Osteoblast (primary cell): ENCODE results near the gene MED10. TPM values are rescaled to one million over a fixed set of nuclear protein-coding genes. Genes with fewer than 3 reads are reported as not detected.
A peak's percentile ranks its signal among the peaks of the same experiment; 100 is the strongest.
"Not testable (repeated sequence)": the region's sequence is repeated elsewhere in the genome, so short reads cannot be mapped to it uniquely, and the experiment has no call there.

Experiments used
- DNase-seq: peaks from one replicate; pipeline ENCODE4 v3.0.0; 2011; ENCODE audit warnings: low spot score, mixed read lengths; ENCODE audit not compliant: insufficient read length; ENCODE audit errors: missing footprints
- H2AFZ ChIP-seq: 2 replicates; pipeline ENCODE4 v1.6.0; 2011; ENCODE audit warnings: mild to moderate bottlenecking, low read length
- H3K27ac ChIP-seq: 2 replicates; pipeline ENCODE4 v1.5.1; 2011; ENCODE audit warnings: mild to moderate bottlenecking, low read depth, low read length, moderate library complexity
- H3K27me3 ChIP-seq: 2 replicates; pipeline ENCODE4 v1.6.0; 2012; ENCODE audit warnings: mild to moderate bottlenecking, control low read depth, inconsistent platforms, low read length, moderate library complexity; ENCODE audit not compliant: insufficient read depth
- H3K36me3 ChIP-seq: 2 replicates; pipeline ENCODE4 v1.5.1; 2011; ENCODE audit warnings: mild to moderate bottlenecking, low read length, control low read depth, moderate library complexity; ENCODE audit not compliant: insufficient read depth
- H3K4me1 ChIP-seq: 2 replicates; pipeline ENCODE4 v1.5.1; 2011; ENCODE audit warnings: mild to moderate bottlenecking, low read length, control low read depth, moderate library complexity; ENCODE audit not compliant: insufficient read depth
- H3K4me2 ChIP-seq: 2 replicates; pipeline ENCODE4 v1.6.0; 2011; ENCODE audit warnings: mild to moderate bottlenecking, low read length; ENCODE audit not compliant: insufficient read depth
- H3K4me3 ChIP-seq: fragments of 200-600 bp; sonication (generic); 3 replicates; pipeline ENCODE4 v1.5.1; 2012; ENCODE audit warnings: mild to moderate bottlenecking, low read length, inconsistent platforms; ENCODE audit not compliant: insufficient read depth
- H3K79me2 ChIP-seq: 2 replicates; pipeline ENCODE4 v1.6.0; 2012; ENCODE audit warnings: mild to moderate bottlenecking, low read length, control low read depth, inconsistent platforms; ENCODE audit not compliant: insufficient read depth
- H3K9me3 ChIP-seq: 2 replicates; pipeline ENCODE4 v1.5.1; 2011; ENCODE audit warnings: low read depth, low read length, control low read depth
- H4K20me1 ChIP-seq: 2 replicates; pipeline ENCODE4 v1.6.0; 2012; ENCODE audit warnings: mild to moderate bottlenecking, low read length, control low read depth; ENCODE audit not compliant: insufficient read depth
- total RNA-seq: library from RNA; depleted of rRNA; stranded (reverse); fragments of >200 nt; gene quantifications from 2 replicates; pipeline ENCODE4 v1.2.3, GENCODE V29; 2012
- TF ChIP-seq, protein P1 (sequence below): IDR thresholded peaks from 2 replicates; pipeline ENCODE4 v1.5.1; 2011; ENCODE audit warnings: mild to moderate bottlenecking, low read depth, low read length, moderate library complexity; ENCODE audit errors: extremely low read depth

Gene MED10
- total RNA-seq, 1 donor: 13.4 TPM

DNA sequence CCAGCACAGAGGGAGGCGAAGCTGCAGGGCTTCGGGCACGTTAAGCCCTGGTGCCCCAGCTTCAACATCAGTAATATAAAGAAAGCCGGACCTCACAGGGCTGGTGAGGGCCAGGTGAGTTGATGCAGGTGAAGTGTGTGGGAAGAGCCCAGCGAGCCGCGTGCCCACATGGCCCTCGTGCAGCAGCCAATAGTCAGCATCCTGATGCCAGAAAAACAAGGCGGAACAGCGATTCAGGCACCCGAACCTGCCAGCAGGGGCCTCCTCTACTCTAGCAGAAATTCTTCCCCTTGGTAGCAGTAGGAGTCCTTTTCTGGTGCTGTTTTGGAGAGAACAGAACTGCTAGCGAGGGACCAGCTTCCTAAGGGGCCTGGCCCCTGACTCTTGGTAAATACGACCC is 7.8 kb downstream of the MED10 start:
- Histone ChIP-seq H4K20me1 (peaks cover 15% of the 10 kb centered on the region), H3K4me1 (no peaks in the 10 kb centered on the region), H3K4me3 (no peak overlapping the region), H3K36me3 (peaks cover 63% of the 10 kb centered on the region), H3K79me2 (peaks cover 19% of the 10 kb centered on the region), H3K4me2 (no peak overlapping the region), H3K27ac (no peak overlapping the region), H3K27me3 (no peaks in the 10 kb centered on the region), H2AFZ (no peak overlapping the region), H3K9me3 (no peaks in the 10 kb centered on the region)
- TF ChIP-seq, protein P1, sequence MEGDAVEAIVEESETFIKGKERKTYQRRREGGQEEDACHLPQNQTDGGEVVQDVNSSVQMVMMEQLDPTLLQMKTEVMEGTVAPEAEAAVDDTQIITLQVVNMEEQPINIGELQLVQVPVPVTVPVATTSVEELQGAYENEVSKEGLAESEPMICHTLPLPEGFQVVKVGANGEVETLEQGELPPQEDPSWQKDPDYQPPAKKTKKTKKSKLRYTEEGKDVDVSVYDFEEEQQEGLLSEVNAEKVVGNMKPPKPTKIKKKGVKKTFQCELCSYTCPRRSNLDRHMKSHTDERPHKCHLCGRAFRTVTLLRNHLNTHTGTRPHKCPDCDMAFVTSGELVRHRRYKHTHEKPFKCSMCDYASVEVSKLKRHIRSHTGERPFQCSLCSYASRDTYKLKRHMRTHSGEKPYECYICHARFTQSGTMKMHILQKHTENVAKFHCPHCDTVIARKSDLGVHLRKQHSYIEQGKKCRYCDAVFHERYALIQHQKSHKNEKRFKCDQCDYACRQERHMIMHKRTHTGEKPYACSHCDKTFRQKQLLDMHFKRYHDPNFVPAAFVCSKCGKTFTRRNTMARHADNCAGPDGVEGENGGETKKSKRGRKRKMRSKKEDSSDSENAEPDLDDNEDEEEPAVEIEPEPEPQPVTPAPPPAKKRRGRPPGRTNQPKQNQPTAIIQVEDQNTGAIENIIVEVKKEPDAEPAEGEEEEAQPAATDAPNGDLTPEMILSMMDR: no peak
- DNase-seq: no peak

DNA sequence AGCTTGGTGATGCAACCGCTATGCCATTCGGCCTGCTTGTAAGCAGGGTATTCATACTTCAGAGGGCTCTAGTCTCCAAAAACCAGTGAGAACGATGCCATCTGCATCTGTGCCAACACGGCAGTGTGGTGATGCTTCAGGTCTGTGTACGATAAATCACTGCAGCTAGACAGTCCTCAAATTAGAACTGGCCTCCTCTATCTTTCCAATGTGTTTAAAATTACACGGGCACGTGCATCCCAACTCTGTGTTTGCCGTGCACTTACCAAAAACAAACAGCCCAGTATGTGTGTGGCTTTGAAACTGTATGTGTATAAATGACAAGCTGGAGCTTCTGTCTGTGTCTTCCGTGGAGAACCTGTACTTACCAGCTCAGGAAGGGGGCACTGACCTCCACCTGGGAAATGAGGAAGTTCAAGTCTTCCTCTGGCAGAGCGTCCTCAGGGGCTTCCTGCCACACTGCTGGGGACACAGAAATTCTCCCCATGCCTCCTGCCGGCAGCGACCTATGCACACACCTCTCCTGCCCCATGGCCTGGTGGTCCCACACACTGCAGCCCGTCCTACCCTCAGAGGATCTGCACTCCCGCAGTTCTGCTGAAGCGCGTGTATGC is 12.3 kb downstream of the MED10 start:
- peaks cover 4% of the 10 kb centered on the region for H4K20me1 ChIP-seq
- H2AFZ ChIP-seq: no peak overlapping the region
- H3K36me3 ChIP-seq: peaks cover 18% of the 10 kb centered on the region
- no peaks in the 10 kb centered on the region for H3K4me1 ChIP-seq
- TF ChIP-seq, protein P1: no peak
- no peaks in the 10 kb centered on the region for H3K9me3 ChIP-seq
- H3K79me2 ChIP-seq: no peaks in the 10 kb centered on the region
- DNase-seq: no peak
- no peak overlapping the region for H3K4me3 ChIP-seq
- H3K27ac ChIP-seq: no peak overlapping the region
- no peak overlapping the region for H3K4me2 ChIP-seq
- no peaks in the 10 kb centered on the region for H3K27me3 ChIP-seq

DNA sequence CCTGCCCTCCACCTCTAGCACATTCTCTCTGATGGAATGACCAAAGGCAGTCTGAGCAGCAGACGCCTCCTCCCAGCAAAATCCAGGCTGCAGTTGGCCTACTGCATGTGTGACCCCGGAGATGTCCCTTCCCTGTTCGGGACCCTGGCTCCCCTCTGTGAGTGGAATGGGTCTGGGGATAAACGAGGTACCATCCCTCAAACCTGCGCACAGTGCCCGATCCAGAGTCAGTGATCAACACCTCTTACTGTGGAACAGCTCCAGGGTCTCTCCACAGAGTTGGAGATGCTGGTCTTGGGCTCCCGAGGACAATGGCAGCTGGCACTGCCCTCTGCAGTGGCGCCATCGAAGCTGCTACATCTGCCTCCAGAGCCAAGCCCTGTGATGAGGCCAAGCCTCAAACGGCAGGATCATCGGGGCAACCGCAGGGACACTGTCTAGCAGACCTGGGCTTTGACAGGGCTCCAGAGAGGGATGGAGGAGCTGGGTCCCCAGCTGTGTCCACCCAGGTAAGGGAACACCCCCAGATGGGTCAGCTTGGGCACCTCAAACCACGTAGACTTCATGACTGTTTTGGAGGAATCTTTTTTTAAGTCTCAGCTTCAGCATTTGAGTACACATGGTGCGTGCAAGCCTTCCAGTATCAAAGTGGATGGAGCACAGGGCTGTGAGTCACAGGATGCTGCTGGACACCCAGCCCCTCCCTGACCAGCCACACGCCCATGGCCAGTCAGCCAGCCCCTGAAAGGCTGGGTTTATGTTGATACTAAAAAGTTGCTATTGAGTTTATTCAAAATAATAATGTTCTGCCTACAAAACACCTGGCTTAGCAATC is 13.0 kb downstream of the MED10 start:
- H3K9me3 ChIP-seq: no peaks in the 10 kb centered on the region
- H3K79me2 ChIP-seq: no peaks in the 10 kb centered on the region
- H3K27ac ChIP-seq: no peak overlapping the region
- no peaks in the 10 kb centered on the region for H3K4me1 ChIP-seq
- peaks cover 11% of the 10 kb centered on the region for H3K36me3 ChIP-seq
- DNase-seq: peak; percentile 96
- no peaks in the 10 kb centered on the region for H3K27me3 ChIP-seq
- no peak overlapping the region for H3K4me2 ChIP-seq
- H3K4me3 ChIP-seq: no peak overlapping the region
- H2AFZ ChIP-seq: no peak overlapping the region
- peaks cover 2% of the 10 kb centered on the region for H4K20me1 ChIP-seq
- TF ChIP-seq, protein P1: no peak

DNA sequence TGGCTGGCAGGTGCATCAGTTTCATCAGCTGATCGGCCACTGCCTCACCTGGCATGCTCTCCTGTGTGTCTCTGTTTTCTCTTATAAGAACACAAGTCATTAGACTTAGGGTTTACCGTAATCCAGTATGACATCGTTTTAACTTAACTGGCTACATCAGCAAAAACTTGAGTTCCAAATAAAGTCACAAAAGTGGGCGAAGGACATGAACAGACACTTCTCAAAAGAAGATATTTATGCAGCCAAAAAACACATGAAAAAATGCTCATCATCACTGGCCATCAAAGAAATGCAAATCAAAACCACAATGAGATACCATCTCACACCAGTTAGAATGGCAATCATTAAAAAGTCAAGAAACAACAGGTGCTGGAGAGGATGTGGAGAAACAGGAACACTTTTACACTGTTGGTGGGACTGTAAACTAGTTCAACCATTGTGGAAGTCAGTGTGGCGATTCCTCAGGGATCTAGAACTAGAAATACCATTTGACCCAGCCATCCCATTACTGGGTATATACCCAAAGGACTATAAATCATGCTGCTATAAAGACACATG is 14.8 kb downstream of the MED10 start:
- H3K4me1 ChIP-seq, H3K27me3 ChIP-seq, H3K4me3 ChIP-seq, H3K27ac ChIP-seq, H3K4me2 ChIP-seq, H3K9me3 ChIP-seq, H3K36me3 ChIP-seq, H2AFZ ChIP-seq, H3K79me2 ChIP-seq, DNase-seq, H4K20me1 ChIP-seq: not testable (repeated sequence)
